Lower lobe of right lung (tissue), 2 donors: ENCODE results near the gene PLPP2. TPM values are rescaled to one million over a fixed set of nuclear protein-coding genes. Genes with fewer than 3 reads are reported as not detected.
A peak's percentile ranks its signal among the peaks of the same experiment; 100 is the strongest.

Experiments used
- ATAC-seq, 2 donors: fragments of 200-7000 bp; cut with Tn5 transposase; one replicate each; pipeline ENCODE4 v1.9.1; 2020 to 2022; ENCODE audit warnings: mild to moderate bottlenecking in 2 of 2, moderate library complexity in 2 of 2
- DNase-seq: peaks from one replicate; pipeline ENCODE4 v3.0.0-alpha.2; 2020
- H3K27ac ChIP-seq: fragments of 200-600 bp; one replicate; pipeline ENCODE4 v1.8.0; 2022
- H3K27me3 ChIP-seq: fragments of 200-600 bp; one replicate; pipeline ENCODE4 v1.8.0; 2022; ENCODE audit warnings: low read depth
- H3K36me3 ChIP-seq: fragments of 200-600 bp; one replicate; pipeline ENCODE4 v1.8.0; 2022; ENCODE audit warnings: mild to moderate bottlenecking
- H3K4me1 ChIP-seq: fragments of 200-600 bp; one replicate; pipeline ENCODE4 v1.8.0; 2022
- H3K4me3 ChIP-seq: fragments of 200-600 bp; one replicate; pipeline ENCODE4 v1.8.0; 2022; ENCODE audit warnings: mild to moderate bottlenecking
- H3K9me3 ChIP-seq: fragments of 200-600 bp; one replicate; pipeline ENCODE4 v1.8.0; 2022
- CTCF ChIP-seq: fragments of 200-600 bp; IDR thresholded peaks from one replicate; pipeline ENCODE4 v1.8.0; 2022; ENCODE audit warnings: antibody characterized with exemption, mild to moderate bottlenecking
- intact Hi-C: fragments of 100-400 bp; cut with DNase I; formaldehyde crosslinking; loops from one replicate; pipeline ENCODE4 v1.11.0; 2022
- total RNA-seq: library from RNA; stranded (reverse); fragmentation: NEBNext Ultra II Directional; extraction: Animal tissue kit (Norgen Biotek cat#: 25700); gene quantifications from one replicate; pipeline ENCODE4 v1.2.1, GENCODE V29; 2021
- donor health status: DM: no; HTN: yes; CAD: no; lungs with severe emphysema.

The PLPP2 gene
- total RNA-seq, 1 donor from 2014 or later = 11.7 TPM

- Histone ChIP-seq H3K4me1 (peaks cover 28% of the 10 kb centered on the region), H3K9me3 (no peaks in the 10 kb centered on the region), H3K27ac (no peak overlapping the region), H3K27me3 (peaks cover 44% of the 10 kb centered on the region), H3K4me3 (peak overlapping the region; percentile 19), H3K36me3 (no peaks in the 10 kb centered on the region)
- peak; percentile 72 to 73 for ATAC-seq
- peak; percentile 67 for DNase-seq
- intact Hi-C loops = no loop called here
- TF ChIP-seq CTCF = peak; percentile 85
Observed at GRCh38 chr19:294946-295686, 3.9 kb upstream of the PLPP2 start.

- Histone ChIP-seq H3K4me1 (peaks cover 28% of the 10 kb centered on the region), H3K9me3 (no peaks in the 10 kb centered on the region), H3K27ac (no peak overlapping the region), H3K36me3 (no peaks in the 10 kb centered on the region), H3K4me3 (no peak overlapping the region), H3K27me3 (peaks cover 47% of the 10 kb centered on the region)
- intact Hi-C loops = no loop called here
- TF ChIP-seq CTCF = no peak
- ATAC-seq (no peak), DNase-seq (no peak)
Observed at GRCh38 chr19:294341-294945, 3.2 kb upstream of the PLPP2 start.

- Histone ChIP-seq H3K4me1 (peaks cover 28% of the 10 kb centered on the region), H3K36me3 (no peaks in the 10 kb centered on the region), H3K27me3 (peaks cover 47% of the 10 kb centered on the region), H3K9me3 (no peaks in the 10 kb centered on the region), H3K4me3 (no peak overlapping the region), H3K27ac (no peak overlapping the region)
- no peak for DNase-seq
- no peak for TF ChIP-seq CTCF
- no peak for ATAC-seq
- intact Hi-C loops = no loop called here
Observed at GRCh38 chr19:293436-294110, 2.4 kb upstream of the PLPP2 start.

- no peaks in the 10 kb centered on the region for H3K9me3 ChIP-seq
- no peak overlapping the region for H3K27ac ChIP-seq
- intact Hi-C loops = no loop called here
- ATAC-seq (no peak), DNase-seq (no peak)
- peaks cover 47% of the 10 kb centered on the region for H3K27me3 ChIP-seq
- no peak for TF ChIP-seq CTCF
- peaks cover 28% of the 10 kb centered on the region for H3K4me1 ChIP-seq
- no peaks in the 10 kb centered on the region for H3K36me3 ChIP-seq
- no peak overlapping the region for H3K4me3 ChIP-seq
Observed at GRCh38 chr19:292951-293350, 1.7 kb upstream of the PLPP2 start.

GRCh38 chr19:292281-292884 lies 1.2 kb upstream of the PLPP2 start:
- ATAC-seq = no peak
- H3K27ac ChIP-seq = no peak overlapping the region
- H3K4me1 ChIP-seq = peaks cover 28% of the 10 kb centered on the region
- H3K4me3 ChIP-seq = no peak overlapping the region
- no peaks in the 10 kb centered on the region for H3K36me3 ChIP-seq
- DNase-seq = no peak
- H3K27me3 ChIP-seq = peaks cover 47% of the 10 kb centered on the region
- no peak for TF ChIP-seq CTCF
- no peaks in the 10 kb centered on the region for H3K9me3 ChIP-seq
- intact Hi-C loops = no loop called here
